GM19351 (cell line): ENCODE data around the gene NQO2.
"Not testable (repeated sequence)": the region's sequence is repeated elsewhere in the genome, so short reads cannot be mapped to it uniquely, and the experiment has no call there.

Experiments
- ATAC-seq: cut with Tn5 transposase; IDR thresholded peaks from one replicate; pipeline ENCODE4 v1.9.1; 2021; ENCODE audit warnings: mild to moderate bottlenecking, moderate library complexity; ENCODE audit not compliant: unreplicated experiment

NQO2 gene

DNA sequence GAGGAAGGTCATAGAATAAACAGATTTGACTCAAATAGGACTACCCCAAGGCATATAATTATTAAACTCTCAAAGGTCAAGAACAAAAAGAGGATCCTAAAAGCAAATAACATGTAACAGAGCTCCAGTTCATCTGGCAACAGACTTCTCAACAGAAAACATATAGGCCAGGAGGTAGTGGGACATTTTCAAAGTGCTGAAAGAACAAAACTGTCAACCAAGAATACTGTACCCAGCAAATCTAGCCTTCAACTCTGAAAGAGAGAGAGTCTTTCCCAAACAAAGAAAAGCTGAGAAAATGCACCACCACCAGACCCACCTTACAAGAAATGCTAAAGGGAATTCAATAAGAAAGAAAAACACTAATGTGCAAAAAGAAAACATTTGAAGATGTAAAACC lies 11.9 kb downstream of the NQO2 start:
- ATAC-seq, result no peak

DNA sequence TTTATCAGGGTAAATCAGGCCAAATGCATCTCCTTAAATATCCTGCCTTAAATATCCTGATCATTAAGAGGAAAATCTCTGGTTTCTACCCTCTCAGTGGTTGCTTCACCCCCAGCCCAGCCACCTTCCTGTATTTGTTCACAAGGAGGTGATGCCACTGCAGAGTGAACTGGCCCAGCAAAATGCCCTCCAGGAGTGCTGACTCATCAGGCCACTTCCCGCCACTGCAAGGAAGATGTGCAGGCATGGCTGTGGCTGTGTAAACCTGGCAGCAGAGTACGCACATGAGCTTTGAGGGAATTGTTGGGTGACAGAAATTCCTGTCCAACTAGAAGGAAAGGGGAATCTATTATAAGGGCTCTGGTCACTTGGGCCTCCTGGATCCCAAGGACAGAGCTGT lies 13.8 kb downstream of the NQO2 start:
- no peak for ATAC-seq

DNA sequence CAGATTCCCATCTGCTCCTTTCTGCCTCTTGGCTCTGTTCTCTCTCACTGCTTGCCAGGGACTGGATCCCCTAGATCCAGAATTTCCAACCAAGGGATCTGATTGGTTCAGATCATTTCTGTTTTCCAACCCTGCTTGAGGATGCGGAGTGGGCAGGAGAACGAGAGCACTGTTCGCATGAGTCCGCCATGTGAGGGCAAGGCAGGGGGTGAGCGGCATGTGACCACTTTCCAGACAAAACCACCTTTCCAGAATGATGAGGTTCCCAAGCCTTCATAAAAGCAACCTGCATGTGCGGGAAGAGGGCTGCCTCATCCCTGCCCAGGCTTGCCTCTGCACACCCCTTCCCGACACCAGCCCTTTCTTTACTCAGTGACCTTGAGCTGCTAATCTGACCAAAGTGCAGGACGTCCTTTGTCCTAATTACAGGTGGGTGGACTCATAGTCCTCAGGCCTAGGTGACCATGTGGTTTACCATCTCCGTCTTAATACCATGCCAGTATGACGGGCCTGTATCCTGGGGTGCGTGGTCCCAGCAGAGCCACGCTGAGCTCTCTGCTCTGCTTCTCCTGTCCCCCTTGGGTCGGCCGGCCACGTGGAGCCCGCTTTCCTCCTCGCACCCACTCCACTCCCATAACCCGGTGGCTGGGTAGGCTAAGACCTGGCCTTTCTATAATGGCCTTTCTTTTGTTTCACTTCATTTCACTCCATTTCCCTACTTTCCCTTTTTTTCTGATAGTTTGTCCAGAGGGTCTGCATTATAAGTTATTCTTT lies 14.4 kb downstream of the NQO2 start:
- ATAC-seq, result no peak

DNA sequence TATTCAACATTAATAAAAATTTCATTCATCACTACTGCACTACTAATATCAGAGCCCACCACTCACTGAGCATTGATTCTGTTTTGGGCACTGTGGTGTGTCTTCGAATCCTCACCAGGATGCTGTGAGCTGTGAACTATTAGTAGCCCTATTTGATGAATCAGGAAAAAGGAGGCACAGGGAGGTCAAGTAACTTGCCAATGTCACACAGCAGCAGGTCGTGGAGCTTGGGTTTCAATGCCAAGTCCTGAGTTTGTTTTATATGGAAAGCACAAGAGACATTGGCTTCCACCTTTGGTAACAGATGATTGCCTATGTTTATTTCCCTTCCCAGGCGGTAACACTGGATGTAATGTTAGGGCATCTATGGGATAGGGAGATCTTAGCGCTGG lies 15.0 kb downstream of the NQO2 start:
- no peak for ATAC-seq

DNA sequence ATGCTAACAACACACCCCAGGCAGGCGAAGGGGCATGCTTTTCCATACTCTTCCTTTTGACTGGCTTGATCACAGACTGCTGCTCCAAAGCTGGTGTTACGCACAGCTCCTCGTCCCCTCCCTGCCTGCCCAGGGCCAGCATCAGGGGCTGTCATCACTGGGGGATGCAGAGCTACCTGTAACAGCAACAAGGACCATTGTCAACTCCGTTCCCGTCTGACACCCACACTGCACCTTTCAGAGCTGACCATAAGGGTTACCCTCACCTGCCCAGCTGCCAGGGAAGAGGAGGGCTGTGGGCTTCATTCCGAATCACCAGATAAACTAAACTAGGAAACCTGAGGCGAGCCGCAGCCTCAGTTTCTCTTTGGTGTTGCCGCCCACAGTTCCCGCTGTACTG lies 15.4 kb downstream of the NQO2 start:
- ATAC-seq, result no peak

DNA sequence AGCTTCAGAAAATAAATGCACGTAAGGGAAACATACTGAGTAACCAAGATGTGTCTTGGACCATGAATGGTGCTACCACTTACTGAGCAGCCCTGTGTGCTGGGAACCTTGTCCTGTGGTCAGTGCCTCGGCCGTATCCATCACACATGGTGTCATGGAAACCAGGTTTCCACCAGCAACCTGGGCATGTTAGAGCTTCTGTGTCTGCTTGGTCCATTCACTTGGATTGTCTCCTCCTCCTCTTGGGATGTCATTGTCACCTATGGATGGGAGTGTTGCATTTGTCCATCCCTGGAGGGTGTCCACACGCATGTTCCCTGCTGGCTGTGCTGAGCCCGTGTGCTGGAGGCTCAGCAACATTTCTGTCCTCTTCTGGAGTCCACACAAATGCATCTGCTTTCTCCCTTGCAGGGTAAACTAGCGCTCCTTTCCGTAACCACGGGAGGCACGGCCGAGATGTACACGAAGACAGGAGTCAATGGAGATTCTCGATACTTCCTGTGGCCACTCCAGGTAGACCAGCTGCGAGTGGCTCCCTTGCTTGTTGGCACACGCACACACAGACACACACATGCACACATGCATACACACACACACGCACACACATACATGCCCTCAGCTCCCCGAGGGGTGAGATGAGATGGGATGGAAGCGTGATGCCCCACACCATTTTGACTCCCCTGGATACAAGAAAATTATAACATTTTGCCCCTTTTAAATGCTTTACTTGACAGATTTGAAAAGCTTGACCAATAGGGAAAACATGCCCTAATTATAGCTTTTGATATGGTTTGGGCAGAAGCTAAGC lies 17.0 kb downstream of the NQO2 start:
- no peak for ATAC-seq

DNA sequence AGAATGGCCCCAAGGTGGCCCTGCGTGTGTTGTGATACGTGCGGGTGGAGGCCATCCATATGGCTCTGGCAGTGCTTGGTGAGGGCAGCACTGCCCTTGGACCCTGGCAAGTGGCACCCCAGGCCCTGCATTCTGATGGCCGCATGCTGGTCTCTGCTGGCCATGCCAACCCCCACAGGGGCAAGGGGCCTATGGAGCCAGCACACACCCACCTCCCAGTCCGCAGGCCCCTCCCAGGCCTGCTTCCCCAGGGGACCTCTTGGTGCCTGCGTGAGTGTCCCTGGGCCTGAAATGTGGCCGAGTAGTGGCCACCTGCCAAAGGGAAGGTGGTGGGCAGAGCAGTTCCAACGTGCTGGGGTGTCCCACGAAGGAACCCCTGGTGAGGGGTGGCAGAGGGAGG lies 17.6 kb downstream of the NQO2 start:
- ATAC-seq, result no peak

DNA sequence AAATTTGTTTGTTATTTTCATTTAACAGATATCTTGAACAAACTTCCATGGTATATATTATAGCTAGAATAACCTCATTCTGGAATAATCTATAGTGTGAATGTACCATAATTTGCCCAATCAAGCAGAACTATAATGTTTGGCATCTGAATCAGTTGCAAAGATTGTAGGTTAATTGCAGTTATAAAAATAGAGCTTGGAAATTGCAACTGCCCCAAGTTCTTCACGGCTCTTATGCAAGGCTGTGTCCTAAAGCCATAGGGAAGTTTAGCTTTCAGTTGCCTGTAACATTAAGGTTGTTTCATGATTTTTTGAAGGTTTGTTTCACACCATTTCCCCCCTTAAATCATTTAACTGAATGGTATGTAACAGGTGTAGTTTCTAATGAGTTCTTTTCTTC lies 19.4 kb downstream of the NQO2 start:
- ATAC-seq, result no peak

DNA sequence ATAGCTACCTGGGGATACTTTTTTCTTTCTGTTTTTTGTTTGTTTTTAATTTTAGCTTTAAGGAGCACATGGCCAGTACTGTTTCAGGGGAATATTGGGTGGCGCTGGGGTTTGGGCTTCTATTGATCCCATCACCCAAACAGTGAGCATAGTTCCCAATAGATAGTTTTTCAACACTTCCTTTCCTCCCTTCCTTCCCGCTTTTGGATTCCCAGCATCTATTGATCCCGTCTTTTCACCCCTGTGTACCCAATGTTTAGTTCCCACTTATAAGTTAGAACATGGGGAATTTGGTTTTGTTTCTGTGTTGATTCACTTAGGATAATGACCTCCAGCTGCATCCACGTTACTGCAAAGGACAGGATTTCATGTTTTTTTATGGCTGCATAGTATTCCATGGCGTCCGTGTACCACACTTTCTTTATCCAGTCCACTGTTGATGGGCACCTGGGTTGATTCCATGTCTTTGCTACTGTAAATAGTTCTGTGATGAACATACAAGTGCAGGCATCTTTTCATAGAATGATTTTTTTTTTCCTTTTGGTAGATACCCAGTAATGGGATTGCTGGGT lies 20.1 kb downstream of the NQO2 start:
- no peak for ATAC-seq

DNA sequence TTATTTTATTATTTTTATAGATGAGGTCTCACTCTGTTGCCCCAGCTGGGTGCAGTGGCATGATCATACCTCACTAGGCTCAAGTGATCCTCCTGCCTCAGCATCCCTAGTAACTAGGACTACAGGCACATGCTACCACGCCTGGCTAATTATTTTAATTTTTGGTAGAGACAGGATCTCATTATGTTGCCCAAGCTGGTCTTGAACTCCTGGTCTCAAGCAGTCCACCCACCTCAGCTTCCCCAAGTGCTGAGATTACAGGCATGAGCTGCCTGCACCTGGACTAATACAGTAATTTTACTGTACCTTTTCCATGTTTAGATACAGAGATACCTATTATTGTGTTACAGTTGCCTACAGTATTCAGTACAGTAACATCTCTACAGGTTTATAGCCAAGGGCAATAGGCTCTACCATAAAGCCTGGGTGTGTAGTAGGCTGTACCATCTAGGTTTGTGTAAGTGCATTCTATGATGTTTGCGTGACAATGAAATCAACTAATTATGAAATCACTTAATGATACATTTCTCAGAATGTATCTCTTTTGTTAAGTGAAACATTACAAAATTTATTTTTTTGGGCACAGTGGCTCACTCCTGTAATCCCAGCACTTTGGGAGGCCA lies 21.4 kb downstream of the NQO2 start:
- ATAC-seq, result not testable (repeated sequence)

DNA sequence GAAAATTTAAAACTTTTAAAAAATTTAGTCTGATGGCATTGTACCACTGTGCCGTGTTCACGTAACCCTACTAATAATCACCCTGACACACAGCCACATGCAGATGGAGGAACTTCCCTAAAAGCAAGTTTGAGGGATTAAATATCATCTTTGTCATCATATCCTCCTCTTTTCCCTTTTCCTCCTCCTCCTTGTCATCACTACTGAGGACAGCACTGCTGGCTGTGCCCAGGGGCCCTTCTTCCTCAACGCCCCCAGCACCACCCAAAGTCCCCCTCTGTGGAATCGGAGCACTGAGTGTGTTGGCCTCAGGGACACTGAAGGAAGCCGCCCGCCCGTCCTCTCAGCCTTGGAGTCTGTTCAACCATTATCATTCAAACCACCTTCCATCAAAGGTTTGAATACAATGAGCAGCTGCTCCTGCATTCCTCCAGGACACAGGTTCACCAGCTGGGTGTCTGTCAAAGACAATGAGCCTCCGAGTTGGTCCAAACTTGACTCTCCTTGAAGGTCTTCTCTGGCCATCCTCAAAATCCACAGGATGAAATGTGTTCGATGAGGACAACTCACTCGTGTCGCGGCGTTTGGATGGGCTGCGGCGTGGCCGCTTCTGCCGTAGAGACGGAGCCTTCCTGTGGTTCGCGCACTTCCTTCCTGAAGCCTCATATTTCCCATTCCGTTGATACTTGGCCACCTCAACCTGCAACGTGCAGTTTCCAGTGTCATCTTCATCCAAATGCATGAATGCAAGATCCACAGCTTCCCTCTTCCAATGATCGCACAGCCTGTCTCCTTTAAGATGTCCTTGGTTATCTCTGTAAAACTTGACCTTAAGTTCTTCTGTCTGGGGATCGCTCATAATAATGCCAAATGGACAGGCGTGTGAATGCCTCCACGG lies 23.3 kb downstream of the NQO2 start:
- ATAC-seq, result no peak

DNA sequence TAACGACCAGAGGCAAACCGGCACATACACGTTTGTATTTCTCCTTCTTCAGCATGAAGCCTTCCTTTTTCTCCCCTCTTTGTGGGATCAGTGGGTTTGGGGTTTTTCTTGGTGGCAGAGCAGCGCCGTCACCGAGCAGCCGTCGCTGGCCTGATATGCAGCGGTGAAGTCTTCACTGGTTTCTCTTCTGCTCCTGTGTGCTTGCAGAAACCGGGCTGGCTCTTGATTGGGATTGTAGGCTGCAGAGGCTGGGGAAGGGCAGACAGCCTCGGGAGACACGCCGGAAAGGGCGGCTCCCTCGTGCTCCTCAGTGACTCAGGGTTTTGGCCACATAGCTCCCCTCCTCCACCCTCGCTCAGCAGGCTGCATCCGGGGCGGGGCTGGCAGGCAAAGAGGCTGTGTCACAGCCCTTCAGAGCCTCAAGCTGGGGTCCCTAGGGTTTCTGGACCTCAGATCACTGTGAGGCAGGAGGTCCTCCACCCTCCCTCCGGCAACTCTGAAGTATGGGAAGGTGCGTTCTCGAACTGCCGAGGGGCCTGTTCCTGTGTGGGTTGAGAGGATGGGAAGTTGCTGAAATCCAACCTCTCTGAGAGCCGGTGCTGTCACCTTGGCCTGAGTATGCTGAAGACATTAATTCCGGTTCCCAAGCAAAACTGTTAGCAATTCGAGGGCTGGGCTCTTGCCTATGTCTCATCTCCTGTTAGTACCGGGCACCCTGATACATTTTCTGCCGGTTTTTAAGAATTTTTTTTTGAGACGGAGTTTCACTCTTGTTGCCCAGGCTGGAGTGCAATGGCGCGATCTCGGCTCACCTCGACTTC lies 24.2 kb downstream of the NQO2 start:
- ATAC-seq, result peak; percentile 81

DNA sequence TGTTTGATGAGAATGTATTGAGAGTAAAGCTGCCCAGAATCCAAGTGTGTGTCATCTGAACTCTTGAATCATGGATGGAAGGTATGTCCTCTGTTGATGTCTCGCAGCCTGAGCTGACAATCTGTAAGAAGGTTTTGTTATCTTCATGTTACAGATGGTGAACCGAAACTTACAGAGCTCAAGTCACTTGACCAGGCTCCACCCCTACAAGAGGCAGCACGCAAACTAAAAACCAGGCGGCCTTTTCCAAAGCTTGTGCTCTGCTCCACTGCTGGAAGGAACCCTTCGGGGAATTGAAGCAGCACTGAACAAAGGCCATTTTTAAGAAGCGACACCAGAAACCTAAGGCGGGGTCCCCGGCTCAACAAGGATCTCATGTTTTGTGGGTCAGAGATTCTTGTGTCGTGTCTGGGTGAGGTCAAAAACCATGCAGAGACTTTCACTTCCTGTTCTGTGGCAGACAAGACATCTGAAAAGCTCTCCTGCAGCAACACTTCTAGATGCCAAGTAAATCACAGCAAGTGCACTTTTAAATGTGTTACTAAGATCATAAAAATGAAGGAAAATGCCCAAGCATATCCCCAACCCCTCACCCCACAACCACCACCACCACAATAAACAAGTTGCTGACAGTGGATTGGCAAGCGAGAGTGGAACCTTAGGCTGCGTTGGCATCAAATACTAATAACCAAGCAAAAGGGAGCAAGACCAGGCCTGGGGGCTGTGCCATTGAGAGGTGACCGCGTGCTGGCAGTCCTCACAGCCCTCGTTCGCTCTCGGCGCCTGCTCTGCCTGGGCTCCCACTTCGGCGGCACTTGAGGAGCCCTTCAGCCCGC lies 27.3 kb downstream of the NQO2 start:
- ATAC-seq, result peak; percentile 71

DNA sequence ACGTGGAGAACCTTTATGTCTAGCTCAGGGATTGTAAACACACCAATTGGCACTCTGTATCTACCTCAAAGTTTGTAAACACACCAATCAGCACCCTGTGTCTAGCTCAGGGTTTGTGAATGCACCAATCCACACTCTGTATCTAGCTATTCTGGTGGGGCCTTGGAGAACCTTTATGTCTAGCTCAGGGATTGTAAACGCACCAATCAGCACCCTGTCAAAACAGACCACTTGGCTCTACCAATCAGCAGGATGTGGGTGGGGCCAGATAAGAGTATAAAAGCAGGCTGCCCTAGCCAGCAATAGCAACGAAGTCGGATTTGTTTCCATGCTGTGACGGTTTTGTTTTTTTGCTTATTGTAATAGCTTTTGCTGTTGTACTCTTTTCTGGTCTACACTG lies 28.5 kb downstream of the NQO2 start:
- ATAC-seq, result not testable (repeated sequence)

DNA sequence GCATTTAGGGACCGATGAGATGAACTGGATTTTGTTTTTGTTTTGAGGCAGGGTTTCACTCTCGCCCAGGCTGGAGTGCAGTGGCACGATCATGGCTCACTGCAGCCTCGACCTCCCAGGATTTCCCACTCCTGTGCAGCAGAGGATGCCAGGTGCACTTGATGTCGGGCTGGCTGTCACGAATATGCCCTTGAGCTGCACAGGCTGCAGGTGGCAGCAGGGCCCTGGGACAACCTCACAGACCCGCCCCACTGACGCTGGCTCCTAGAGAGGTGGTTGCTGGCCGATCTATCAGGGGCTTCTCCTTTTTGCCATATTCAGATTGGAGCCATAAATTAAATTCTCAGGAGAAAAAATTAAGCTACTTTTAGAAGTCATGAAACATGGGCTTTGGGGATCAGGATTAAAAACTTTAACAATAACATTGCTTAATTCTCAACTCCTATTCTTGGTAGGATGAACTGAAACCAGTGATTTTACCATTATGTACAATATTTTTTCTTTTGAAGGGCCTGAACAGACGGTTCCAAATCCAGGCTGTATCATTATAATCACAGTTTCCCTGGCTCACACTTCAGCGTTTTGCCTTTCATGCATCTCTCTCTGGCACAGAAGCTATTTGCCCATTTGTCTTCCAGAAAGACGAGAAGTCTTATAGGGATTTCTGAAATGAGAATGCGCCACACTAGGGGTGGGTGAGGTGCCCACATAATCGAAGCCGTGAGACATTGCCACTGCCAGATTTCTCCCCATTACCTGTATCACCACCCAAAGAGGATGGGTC lies 32.4 kb downstream of the NQO2 start:
- no peak for ATAC-seq

DNA sequence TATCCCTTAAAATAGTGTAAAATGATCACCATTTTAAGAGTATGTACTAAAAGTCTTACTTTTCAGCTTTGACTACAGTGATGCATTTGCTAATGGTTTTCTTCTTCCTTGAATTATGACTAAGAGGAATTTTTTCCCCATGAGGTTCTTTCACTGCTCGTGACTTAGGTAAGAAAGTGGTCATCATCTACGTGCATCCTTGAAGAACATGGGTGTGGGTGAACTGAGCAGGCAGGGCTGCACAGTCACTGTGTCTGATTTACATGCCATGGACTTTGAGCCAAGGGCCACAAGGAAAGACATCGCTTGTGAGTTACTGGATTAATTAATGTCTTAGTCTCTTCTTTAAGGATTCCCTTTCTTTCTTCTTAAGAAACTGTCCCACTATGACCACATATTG lies 33.3 kb downstream of the NQO2 start:
- ATAC-seq, result no peak

DNA sequence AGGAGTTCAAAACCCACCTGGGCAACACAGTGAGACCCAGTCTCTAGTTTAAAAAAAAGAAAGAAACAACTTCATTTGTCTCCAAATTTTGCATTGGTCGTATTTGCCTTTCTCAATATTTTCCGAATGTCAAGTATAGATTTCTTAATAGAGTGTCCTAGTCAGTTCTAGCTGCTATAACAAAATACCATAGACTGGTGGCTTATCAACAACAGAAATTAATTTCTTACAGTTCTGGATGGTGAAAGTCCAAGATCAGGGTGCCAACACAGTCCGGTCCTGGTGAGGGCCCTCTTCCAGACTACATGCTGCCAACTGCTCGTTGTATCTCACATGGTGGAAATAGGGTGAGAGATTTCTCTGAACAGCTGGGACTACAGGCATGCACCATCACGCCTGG lies 34.0 kb downstream of the NQO2 start:
- no peak for ATAC-seq

DNA sequence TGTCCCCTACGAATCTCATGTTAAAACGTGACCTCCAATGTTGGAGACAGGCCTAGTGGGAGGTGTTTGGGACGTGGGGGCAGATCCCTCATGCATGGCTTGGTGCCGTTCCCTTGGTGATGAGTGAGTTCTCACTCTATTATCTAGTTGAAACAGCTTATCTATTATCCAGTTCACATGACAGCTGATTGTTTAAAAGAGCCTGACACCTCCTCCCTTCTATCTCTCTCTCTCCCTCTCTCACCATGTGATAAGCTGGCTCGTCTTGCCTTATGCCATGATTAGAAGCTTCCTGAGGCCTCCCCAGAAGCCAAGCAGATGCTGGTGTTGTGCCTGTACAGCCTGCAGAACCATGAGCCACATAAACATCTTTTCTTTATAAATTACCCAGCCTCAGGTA lies 35.7 kb downstream of the NQO2 start:
- ATAC-seq, result no peak
